SK-N-SH treated with all-trans-retinoic acid at 6 μM for 48 hours (cell line): ENCODE results near the gene PICK1.

ENCODE experiments used
- CREB5 ChIP-seq: fragments of 250-450 bp; sonication (Bioruptor Pico); IDR thresholded peaks from 2 replicates; pipeline ENCODE4 v1.5.1; 2020; ENCODE audit warnings: low read depth, mild to moderate bottlenecking, moderate library complexity
- PATZ1 ChIP-seq: fragments of 250-450 bp; sonication (Bioruptor Pico); IDR thresholded peaks from 2 replicates; pipeline ENCODE4 v1.8.0; 2020; ENCODE audit warnings: mild to moderate bottlenecking, moderate library complexity, borderline replicate concordance
- TCF4 ChIP-seq: fragments of 250-450 bp; sonication (Bioruptor Pico); IDR thresholded peaks from 2 replicates; pipeline ENCODE4 v1.8.0; 2021; ENCODE audit warnings: mild to moderate bottlenecking, moderate library complexity, borderline replicate concordance
- TOX ChIP-seq: fragments of 250-450 bp; sonication (Bioruptor Pico); IDR thresholded peaks from 2 replicates; pipeline ENCODE4 v1.8.0; 2021; ENCODE audit warnings: mild to moderate bottlenecking, moderate library complexity, borderline replicate concordance
- ZC3H10 ChIP-seq: fragments of 250-450 bp; sonication (Bioruptor Pico); IDR thresholded peaks from 2 replicates; pipeline ENCODE4 v1.5.1; 2021; ENCODE audit warnings: mild to moderate bottlenecking, moderate library complexity
- ZFP30 ChIP-seq: fragments of 450-650 bp; formaldehyde crosslinking; IDR thresholded peaks from 2 replicates; pipeline ENCODE4 v1.5.0; 2022; ENCODE audit warnings: mild to moderate bottlenecking, moderate library complexity

- TF ChIP-seq ZFP30 (CRISPR knock-in tag) (no peak), ZC3H10 (no peak), TCF4 (CRISPR knock-in tag) (no peak), CREB5 (CRISPR knock-in tag) (no peak), PATZ1 (CRISPR knock-in tag) (no peak), TOX (CRISPR knock-in tag) (no peak)
Observed at GRCh38 chr22:38125038-38125610, 67.9 kb downstream of the PICK1 start.
